GM23338 (cell line): ENCODE measurements around the gene THSD7A. TPM values are rescaled to one million over a fixed set of nuclear protein-coding genes. Genes with fewer than 3 reads are reported as not detected.

Experiments
- ATAC-seq: fragments of 200-7000 bp; cut with Tn5 transposase; 3 replicates; pipeline ENCODE4 v1.9.1; 2020
- DNase-seq: peaks from one replicate; pipeline ENCODE4 v3.0.0-alpha.2; 2015; ENCODE audit warnings: low spot score
- H2AFZ ChIP-seq: fragments of 200-600 bp; sonication (generic); 2 replicates; pipeline ENCODE4 v1.8.0; 2016; ENCODE audit warnings: antibody characterized with exemption, mild to moderate bottlenecking, moderate library complexity
- H3F3A ChIP-seq: fragments of 200-600 bp; sonication (generic); replicated peaks from 2 replicates; pipeline ENCODE4 v1.8.0; 2017; ENCODE audit warnings: antibody characterized with exemption, mixed run types, low read depth
- H3K27ac ChIP-seq: fragments of 200-600 bp; sonication (generic); 2 replicates; pipeline ENCODE4 v1.6.1; 2016; ENCODE audit warnings: low read depth
- H3K27me3 ChIP-seq: fragments of 200-600 bp; sonication (generic); 2 replicates; pipeline ENCODE4 v1.8.0; 2016; ENCODE audit warnings: mild to moderate bottlenecking, mixed run types, moderate library complexity; ENCODE audit not compliant: insufficient read depth
- H3K36me3 ChIP-seq: fragments of 200-600 bp; sonication (generic); 2 replicates; pipeline ENCODE4 v1.8.0; 2016; ENCODE audit warnings: mild to moderate bottlenecking; ENCODE audit not compliant: insufficient read depth
- H3K4me1 ChIP-seq: fragments of 200-600 bp; sonication (generic); 2 replicates; pipeline ENCODE4 v1.8.0; 2016; ENCODE audit warnings: mild to moderate bottlenecking, moderate library complexity; ENCODE audit not compliant: insufficient read depth
- H3K4me2 ChIP-seq: fragments of 200-600 bp; sonication (generic); 2 replicates; pipeline ENCODE4 v1.7.1; 2017; ENCODE audit warnings: mixed run types
- H3K4me3 ChIP-seq: fragments of 200-600 bp; sonication (generic); 2 replicates; pipeline ENCODE4 v1.6.1; 2016; ENCODE audit warnings: mixed run types
- H3K79me2 ChIP-seq: fragments of 200-600 bp; sonication (generic); replicated peaks from 2 replicates; pipeline ENCODE4 v1.8.0; 2017; ENCODE audit warnings: mild to moderate bottlenecking; ENCODE audit not compliant: insufficient read depth
- H3K9me2 ChIP-seq: fragments of 200-600 bp; sonication (generic); 2 replicates; pipeline ENCODE4 v1.8.0; 2017; ENCODE audit not compliant: insufficient read depth
- H4K20me1 ChIP-seq: fragments of 200-600 bp; sonication (generic); replicated peaks from 2 replicates; pipeline ENCODE4 v1.8.0; 2017; ENCODE audit warnings: mild to moderate bottlenecking; ENCODE audit not compliant: insufficient read depth
- H3K27ac Mint-ChIP-seq: 2 replicates; pipeline ENCODE4 v1.8.0; 2020; ENCODE audit warnings: inconsistent platforms, mild to moderate bottlenecking, moderate library complexity, mixed read lengths
- H3K27me3 Mint-ChIP-seq: 3 replicates; pipeline ENCODE4 v1.8.0; 2022; ENCODE audit warnings: low read depth, mild to moderate bottlenecking, moderate library complexity, mixed read lengths, inconsistent platforms; ENCODE audit not compliant: insufficient read depth, poor library complexity
- H3K36me3 Mint-ChIP-seq: 3 replicates; pipeline ENCODE4 v1.8.0; 2021; ENCODE audit warnings: low read depth, mild to moderate bottlenecking, inconsistent platforms, moderate library complexity, mixed read lengths
- H3K4me1 Mint-ChIP-seq: 3 replicates; pipeline ENCODE4 v1.8.0; 2020; ENCODE audit warnings: mild to moderate bottlenecking, inconsistent platforms, mixed read lengths
- H3K4me3 Mint-ChIP-seq: 3 replicates; pipeline ENCODE4 v1.8.0; 2021; ENCODE audit warnings: moderate library complexity, mild to moderate bottlenecking, inconsistent platforms, mixed read lengths
- H3K9me3 Mint-ChIP-seq: 3 replicates; pipeline ENCODE4 v1.8.0; 2020; ENCODE audit warnings: moderate library complexity, mild to moderate bottlenecking, inconsistent platforms, mixed read lengths
- CREB1 ChIP-seq: fragments of 250-450 bp; sonication (Bioruptor Pico); IDR thresholded peaks from 2 replicates; pipeline ENCODE4 v1.5.0; 2020; ENCODE audit warnings: low read depth, mild to moderate bottlenecking, moderate library complexity
- CTCF ChIP-seq, 2 experiments: fragments of 200-600 bp in 1 of 2; sonication (generic) in 1 of 2; conservative IDR thresholded peaks; 2 replicates each; pipeline versions ENCODE4 v1.5.1 to v1.6.1; 2016 to 2017; ENCODE audit warnings: antibody characterized with exemption in 2 of 2, low read depth in 2 of 2, mild to moderate bottlenecking in 2 of 2, moderate library complexity in 1 of 2
- ETS1 ChIP-seq: IDR thresholded peaks from 2 replicates; pipeline ENCODE4 v1.6.1; 2016; ENCODE audit warnings: antibody characterized with exemption
- EZH2phosphoT487 ChIP-seq: fragments of 200-600 bp; sonication (generic); IDR thresholded peaks from one replicate; pipeline ENCODE4 v1.8.1; 2018; ENCODE audit warnings: antibody characterized with exemption; ENCODE audit not compliant: unreplicated experiment
- POLR2AphosphoS5 ChIP-seq: IDR thresholded peaks from 2 replicates; pipeline ENCODE4 v1.6.1; 2016; ENCODE audit warnings: antibody characterized with exemption, low read depth
- REST ChIP-seq: IDR thresholded peaks from one replicate; pipeline ENCODE4 v1.6.1; 2018; ENCODE audit warnings: antibody characterized with exemption; ENCODE audit not compliant: unreplicated experiment
- STAT1 ChIP-seq: IDR thresholded peaks from one replicate; pipeline ENCODE4 v1.6.1; 2016; ENCODE audit warnings: antibody characterized with exemption; ENCODE audit not compliant: unreplicated experiment
- ZNF114 ChIP-seq: fragments of 250-450 bp; sonication (Bioruptor Pico); IDR thresholded peaks from 2 replicates; pipeline ENCODE4 v1.5.0; 2020; ENCODE audit warnings: mild to moderate bottlenecking, moderate library complexity
- ZNF331 ChIP-seq: fragments of 250-450 bp; sonication (Bioruptor Pico); IDR thresholded peaks from 2 replicates; pipeline ENCODE4 v1.5.0; 2020; ENCODE audit warnings: low read depth, mild to moderate bottlenecking, moderate library complexity
- polyA plus RNA-seq: library from polyadenylated mRNA; unstranded; fragments of >200 nt; fragmentation: Nextera tagmentation; extraction: Ambion mirVana; gene quantifications from 2 replicates; pipeline ENCODE4 v1.2.1, GENCODE V29; 2016
- total RNA-seq: library from RNA; depleted of rRNA; stranded (reverse); fragments of >200 nt; shearing (Covaris generic); gene quantifications from 2 replicates; pipeline ENCODE4 v1.2.3, GENCODE V29; 2014

The THSD7A gene
- total and polyA plus RNA-seq, 2 experiments from 2014 or later, result 1.3 to 2.1 TPM

- Histone ChIP-seq H3K4me2 (no peak overlapping the region), H3K27me3 (no peaks in the 10 kb centered on the region), H3K79me2 (no peaks in the 10 kb centered on the region), H3K9me2 (no peaks in the 10 kb centered on the region), H3K36me3 (no peaks in the 10 kb centered on the region), H2AFZ (no peak overlapping the region), H3K4me1 (no peaks in the 10 kb centered on the region), H4K20me1 (no peaks in the 10 kb centered on the region), H3K27ac (no peak overlapping the region), H3F3A (no peaks in the 10 kb centered on the region), H3K4me3 (no peak overlapping the region)
- Mint-ChIP-seq H3K4me3 (no peak overlapping the region), H3K27me3 (no peaks in the 10 kb centered on the region), H3K36me3 (no peaks in the 10 kb centered on the region), H3K27ac (no peak overlapping the region; the same call in 1 of the 2 replicates), H3K4me1 (peaks cover 9% of the 10 kb centered on the region; the same call in 2 of the 3 replicates), H3K9me3 (no peaks in the 10 kb centered on the region)
- TF ChIP-seq ZNF114 (CRISPR knock-in tag) (no peak), CTCF (conservative IDR thresholded peaks at IDR 0.05; ENCODE audit: low read depth in 2 of 2) (no peak), EZH2phosphoT487 (no peak), POLR2AphosphoS5 (no peak), STAT1 (no peak), ZNF331 (CRISPR knock-in tag) (no peak), REST (no peak), ETS1 (no peak), CREB1 (CRISPR knock-in tag) (no peak)
- no peak for DNase-seq
- ATAC-seq, result no peak
Observed at GRCh38 chr7:11707606-11708193, 124.3 kb downstream of the THSD7A start.
